Progenitor cell of endocrine pancreas (in vitro differentiated cells): ENCODE results near the gene GCC2. TPM values are rescaled to one million over a fixed set of nuclear protein-coding genes. Genes with fewer than 3 reads are reported as not detected.
A peak's percentile ranks its signal among the peaks of the same experiment; 100 is the strongest.
"Not testable (repeated sequence)": the region's sequence is repeated elsewhere in the genome, so short reads cannot be mapped to it uniquely, and the experiment has no call there.

Source experiments
- DNase-seq: peaks from one replicate; pipeline ENCODE4 v3.0.0; 2021; ENCODE audit warnings: low spot score; ENCODE audit not compliant: unreplicated experiment
- H3K27ac Mint-ChIP-seq: 2 replicates; pipeline ENCODE4 v1.8.0; 2021; ENCODE audit warnings: mild to moderate bottlenecking, moderate library complexity, mixed read lengths
- H3K27me3 Mint-ChIP-seq: 2 replicates; pipeline ENCODE4 v1.8.0; 2021; ENCODE audit warnings: mixed read lengths
- H3K36me3 Mint-ChIP-seq: 2 replicates; pipeline ENCODE4 v1.8.0; 2022; ENCODE audit warnings: mixed read lengths; ENCODE audit not compliant: insufficient read depth
- H3K4me1 Mint-ChIP-seq: 2 replicates; pipeline ENCODE4 v1.8.0; 2021; ENCODE audit warnings: low read depth, mixed read lengths
- H3K4me3 Mint-ChIP-seq: 2 replicates; pipeline ENCODE4 v1.8.0; 2021; ENCODE audit warnings: low read depth, mild to moderate bottlenecking, moderate library complexity, mixed read lengths
- H3K9me3 Mint-ChIP-seq: 2 replicates; pipeline ENCODE4 v1.8.0; 2021; ENCODE audit warnings: low read depth, mixed read lengths
- total RNA-seq: library from RNA; stranded (reverse); gene quantifications from 2 replicates; pipeline ENCODE4 v1.2.1, GENCODE V29; 2021
- TF ChIP-seq, protein P1 (sequence below): fragments of 200-600 bp; sonication (generic); IDR thresholded peaks from one replicate; pipeline ENCODE4 v1.5.0; 2021; ENCODE audit warnings: antibody characterized with exemption, mild to moderate bottlenecking; ENCODE audit not compliant: unreplicated experiment

The GCC2 gene
- total RNA-seq, 1 donor from 2014 or later: 82.8 TPM

DNA sequence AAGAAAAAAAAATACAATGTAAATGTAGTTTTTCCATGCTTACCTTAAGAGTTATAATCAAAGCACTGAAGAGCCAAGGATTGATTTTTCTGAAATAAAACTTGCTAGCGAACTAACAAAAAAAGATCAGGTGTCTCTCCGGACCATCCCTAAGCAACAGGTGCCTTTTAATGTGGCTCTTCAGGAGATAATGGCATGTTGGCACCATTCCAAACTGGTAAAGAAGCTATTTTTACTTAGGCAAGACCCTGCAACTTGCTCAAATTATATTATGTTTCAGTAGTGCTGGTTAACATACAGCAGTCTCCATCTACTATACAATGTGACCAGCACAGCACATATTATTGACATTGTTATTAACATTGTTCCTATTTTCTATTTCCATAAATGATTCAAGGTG is 2.3 kb upstream of the GCC2 start:
- peaks cover 22% of the 10 kb centered on the region for H3K4me1 Mint-ChIP-seq
- no peaks in the 10 kb centered on the region for H3K27me3 Mint-ChIP-seq
- peaks cover 5% of the 10 kb centered on the region for H3K36me3 Mint-ChIP-seq
- TF ChIP-seq, protein P1, sequence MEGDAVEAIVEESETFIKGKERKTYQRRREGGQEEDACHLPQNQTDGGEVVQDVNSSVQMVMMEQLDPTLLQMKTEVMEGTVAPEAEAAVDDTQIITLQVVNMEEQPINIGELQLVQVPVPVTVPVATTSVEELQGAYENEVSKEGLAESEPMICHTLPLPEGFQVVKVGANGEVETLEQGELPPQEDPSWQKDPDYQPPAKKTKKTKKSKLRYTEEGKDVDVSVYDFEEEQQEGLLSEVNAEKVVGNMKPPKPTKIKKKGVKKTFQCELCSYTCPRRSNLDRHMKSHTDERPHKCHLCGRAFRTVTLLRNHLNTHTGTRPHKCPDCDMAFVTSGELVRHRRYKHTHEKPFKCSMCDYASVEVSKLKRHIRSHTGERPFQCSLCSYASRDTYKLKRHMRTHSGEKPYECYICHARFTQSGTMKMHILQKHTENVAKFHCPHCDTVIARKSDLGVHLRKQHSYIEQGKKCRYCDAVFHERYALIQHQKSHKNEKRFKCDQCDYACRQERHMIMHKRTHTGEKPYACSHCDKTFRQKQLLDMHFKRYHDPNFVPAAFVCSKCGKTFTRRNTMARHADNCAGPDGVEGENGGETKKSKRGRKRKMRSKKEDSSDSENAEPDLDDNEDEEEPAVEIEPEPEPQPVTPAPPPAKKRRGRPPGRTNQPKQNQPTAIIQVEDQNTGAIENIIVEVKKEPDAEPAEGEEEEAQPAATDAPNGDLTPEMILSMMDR: no peak
- peaks cover 5% of the 10 kb centered on the region for H3K9me3 Mint-ChIP-seq
- no peak for DNase-seq
- no peak overlapping the region for H3K4me3 Mint-ChIP-seq
- no peak overlapping the region for H3K27ac Mint-ChIP-seq

DNA sequence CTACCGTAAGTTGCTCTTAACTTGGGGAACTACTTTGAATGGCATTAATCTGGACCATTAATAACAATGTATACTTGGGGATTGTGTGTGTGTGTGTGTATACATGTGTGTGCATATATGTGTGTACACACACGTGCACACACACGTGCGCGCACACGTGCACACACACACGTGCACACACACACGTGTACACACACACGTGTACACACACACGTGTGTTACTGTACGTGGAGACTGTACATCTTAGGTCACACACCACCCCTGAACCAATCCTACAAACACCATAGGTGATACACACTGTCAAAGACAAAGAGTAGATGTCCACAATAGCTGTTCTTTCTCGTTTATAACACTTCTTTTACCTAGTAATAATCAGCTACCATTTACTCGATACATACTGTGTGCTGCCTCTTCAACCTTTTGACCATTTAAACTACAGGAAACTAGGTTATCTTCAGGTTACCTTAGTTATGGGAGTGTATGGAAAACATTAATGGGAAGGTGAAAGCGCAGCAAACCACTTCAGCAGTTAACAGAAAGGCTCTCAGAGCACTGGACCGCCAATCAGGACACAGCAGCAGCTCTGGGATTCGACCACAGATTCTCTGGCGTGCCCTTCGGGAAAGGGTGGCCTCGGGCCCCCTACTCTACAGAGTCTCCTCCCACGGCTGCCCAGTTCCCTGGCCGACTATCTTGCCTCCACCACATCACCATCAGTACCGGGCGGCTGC is 894 bp upstream of the GCC2 start:
- H3K9me3 Mint-ChIP-seq: peaks cover 5% of the 10 kb centered on the region
- H3K27me3 Mint-ChIP-seq: no peaks in the 10 kb centered on the region
- H3K4me1 Mint-ChIP-seq: peaks cover 26% of the 10 kb centered on the region
- DNase-seq: no peak
- peaks cover 12% of the 10 kb centered on the region for H3K36me3 Mint-ChIP-seq
- peak overlapping the region; percentile 99 for H3K4me3 Mint-ChIP-seq
- TF ChIP-seq, protein P1: no peak
- peak overlapping the region; percentile 99 for H3K27ac Mint-ChIP-seq

DNA sequence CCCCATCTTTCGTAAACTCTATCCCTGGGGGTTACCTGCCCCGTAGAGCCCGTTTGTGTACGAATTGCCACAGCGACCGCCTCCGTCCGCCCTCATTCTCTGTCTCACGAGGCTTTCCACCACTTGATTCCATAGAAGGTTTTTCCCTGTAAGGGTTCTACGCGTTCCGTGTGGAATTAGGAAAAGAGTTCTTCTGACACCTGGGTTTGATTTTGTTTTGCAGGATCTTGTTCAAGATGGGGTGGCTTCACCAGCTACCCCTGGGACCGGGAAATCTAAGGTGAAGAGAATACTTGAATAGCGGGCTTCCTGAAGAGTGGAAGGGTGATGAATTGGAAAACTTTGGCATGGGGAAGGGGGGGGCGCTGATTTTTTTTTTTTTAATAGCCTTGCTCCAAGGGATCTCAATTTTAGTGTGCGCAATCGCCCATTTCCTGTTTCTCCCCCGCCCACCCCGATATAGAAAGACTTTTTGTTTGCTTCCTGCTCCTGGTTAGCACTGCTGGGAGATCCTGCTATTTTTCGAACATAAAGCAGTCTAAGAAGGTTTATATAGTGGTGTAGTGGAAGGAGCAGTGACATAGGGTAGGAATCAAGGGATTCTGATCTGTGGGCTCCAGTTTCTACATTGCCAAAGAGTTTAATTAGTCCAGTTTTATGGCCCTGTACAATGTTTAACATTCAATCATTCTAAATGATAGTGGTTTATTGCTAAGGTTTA is 564 bp downstream of the GCC2 start:
- Mint-ChIP-seq H3K9me3 (no peaks in the 10 kb centered on the region), H3K36me3 (peaks cover 22% of the 10 kb centered on the region), H3K4me1 (peaks cover 26% of the 10 kb centered on the region), H3K27ac (peak overlapping the region; percentile 99), H3K4me3 (peak overlapping the region; percentile 99), H3K27me3 (no peaks in the 10 kb centered on the region)
- TF ChIP-seq, protein P1: no peak
- DNase-seq: no peak

DNA sequence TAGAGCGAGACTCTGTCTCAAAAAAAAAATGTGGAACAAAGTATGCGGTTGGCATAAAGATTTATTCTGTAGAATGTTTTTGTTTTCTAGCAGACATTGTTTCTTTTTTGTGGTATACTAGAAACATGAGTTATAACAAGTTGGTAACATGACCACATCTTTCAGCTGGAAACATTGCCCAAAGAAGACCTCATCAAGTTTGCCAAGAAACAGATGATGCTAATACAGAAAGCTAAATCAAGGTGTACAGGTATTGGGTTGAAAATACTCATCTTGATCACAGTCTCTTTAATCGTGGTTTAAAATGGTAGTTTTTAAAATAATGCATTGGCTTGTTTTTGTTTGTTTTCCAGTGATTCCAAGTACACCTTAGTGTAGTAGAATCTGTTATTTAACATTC is 1.9 kb downstream of the GCC2 start:
- peaks cover 34% of the 10 kb centered on the region for H3K36me3 Mint-ChIP-seq
- peaks cover 3% of the 10 kb centered on the region for H3K9me3 Mint-ChIP-seq
- H3K27me3 Mint-ChIP-seq: no peaks in the 10 kb centered on the region
- H3K27ac Mint-ChIP-seq: peak overlapping the region; percentile 99
- peak overlapping the region; percentile 99 for H3K4me3 Mint-ChIP-seq
- no peak for DNase-seq
- H3K4me1 Mint-ChIP-seq: peaks cover 26% of the 10 kb centered on the region
- TF ChIP-seq, protein P1: no peak

DNA sequence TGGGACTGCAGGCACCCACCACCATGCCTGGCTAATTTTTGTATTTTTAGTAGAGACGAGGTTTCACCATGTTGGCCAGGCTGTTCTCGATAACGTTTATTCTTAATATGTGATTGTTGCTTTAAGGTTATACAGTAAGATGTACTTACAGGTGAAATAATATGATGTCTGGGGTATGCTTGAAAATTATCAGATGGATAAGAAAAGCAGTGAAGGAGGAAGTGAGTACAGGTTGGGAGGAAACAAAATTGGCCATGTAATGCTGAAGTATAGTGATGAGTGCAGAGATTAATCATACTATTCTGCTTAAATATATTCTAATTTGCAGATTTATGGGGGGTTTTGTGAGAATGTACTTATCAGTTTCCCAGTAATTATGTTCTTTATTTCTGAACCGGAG is 3.0 kb downstream of the GCC2 start:
- Mint-ChIP-seq H3K4me3 (no peak overlapping the region), H3K9me3 (peaks cover 7% of the 10 kb centered on the region), H3K27me3 (no peaks in the 10 kb centered on the region), H3K27ac (no peak overlapping the region), H3K4me1 (peaks cover 26% of the 10 kb centered on the region), H3K36me3 (peaks cover 42% of the 10 kb centered on the region)
- no peak for DNase-seq
- TF ChIP-seq, protein P1: no peak

DNA sequence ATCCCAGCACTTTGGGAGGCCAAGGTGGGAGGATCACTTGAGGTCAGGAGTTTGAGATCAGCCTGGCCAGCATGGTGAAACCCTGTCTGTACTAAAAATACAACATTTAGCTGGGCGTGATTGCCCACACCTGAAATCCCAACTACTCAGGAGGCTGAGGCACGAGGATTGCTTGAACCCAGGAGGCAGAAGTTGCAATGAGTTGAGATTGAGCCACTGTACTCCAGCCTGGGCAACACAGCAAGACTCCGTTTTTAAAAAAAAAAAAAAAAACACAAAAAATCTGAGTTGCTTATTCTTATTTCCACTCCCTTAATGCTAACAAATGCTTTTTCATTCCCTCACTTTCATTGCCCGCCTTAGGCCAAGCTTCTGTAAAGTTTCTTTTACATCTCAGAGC is 4.5 kb downstream of the GCC2 start:
- not testable (repeated sequence) for H3K27ac Mint-ChIP-seq, H3K4me3 Mint-ChIP-seq, H3K27me3 Mint-ChIP-seq, DNase-seq
- Mint-ChIP-seq H3K4me1 (peaks cover 16% of the 10 kb centered on the region), H3K36me3 (peaks cover 58% of the 10 kb centered on the region), H3K9me3 (peaks cover 17% of the 10 kb centered on the region)
